ENCODE measurements around the gene CCDC7. TPM values are rescaled to one million over a fixed set of nuclear protein-coding genes. Genes with fewer than 3 reads are reported as not detected.
A peak's percentile ranks its signal among the peaks of the same experiment; 100 is the strongest.
"Not testable (repeated sequence)": the region's sequence is repeated elsewhere in the genome, so short reads cannot be mapped to it uniquely, and the experiment has no call there.

The CCDC7 gene
- total and polyA plus RNA-seq, 8 donors = 5.4 to 20.5 (median 8.5) TPM

- Histone ChIP-seq H3K9me3 (peaks cover 0 to 9% of the 10 kb centered on the region in 2 donors), H3K36me3 (peaks cover 0 to 14% of the 10 kb centered on the region in 2 donors), H3K27me3 (no peaks in the 10 kb centered on the region), H3K27ac (no peak overlapping the region), H3K4me3 (no peak overlapping the region), H3K4me1 (no peaks in the 10 kb centered on the region)
- intact Hi-C loops (cut with DNase I) = no loop called here
- peak in 1 of 4 donors; percentile 41 for DNase-seq
- no peak for TF ChIP-seq CTCF (IDR thresholded peaks at IDR 0.05)
- no peak for ATAC-seq
Measured at GRCh38 chr10:32746869-32747268, 300.9 kb downstream of the CCDC7 start.

GRCh38 chr10:32751582-32751981, 305.6 kb downstream of the CCDC7 start:
- H3K27me3 ChIP-seq = no peaks in the 10 kb centered on the region
- H3K4me1 ChIP-seq = no peaks in the 10 kb centered on the region
- intact Hi-C loops (cut with DNase I) = no loop called here
- H3K4me3 ChIP-seq = no peak overlapping the region
- H3K36me3 ChIP-seq = peaks cover 0 to 5% of the 10 kb centered on the region in 2 donors
- H3K27ac ChIP-seq = no peak overlapping the region
- DNase-seq (no peak), ATAC-seq (no peak)
- TF ChIP-seq CTCF (IDR thresholded peaks at IDR 0.05) = no peak
- peaks cover 0 to 23% of the 10 kb centered on the region in 2 donors for H3K9me3 ChIP-seq

GRCh38 chr10:32754900-32755299, 309.0 kb downstream of the CCDC7 start:
- DNase-seq; H3K27ac ChIP-seq; intact Hi-C loops (cut with DNase I); H3K4me3 ChIP-seq; H3K27me3 ChIP-seq; H3K4me1 ChIP-seq; H3K36me3 ChIP-seq; ATAC-seq: not testable (repeated sequence)
- H3K9me3 ChIP-seq = peaks cover 0 to 31% of the 10 kb centered on the region in 2 donors

- H3K36me3 ChIP-seq = no peaks in the 10 kb centered on the region
- no peak for TF ChIP-seq CTCF (IDR thresholded peaks at IDR 0.05)
- ATAC-seq = no peak
- H3K9me3 ChIP-seq = peaks cover 0 to 54% of the 10 kb centered on the region in 2 donors
- no peak for DNase-seq
- no peak overlapping the region for H3K4me3 ChIP-seq
- no peaks in the 10 kb centered on the region for H3K4me1 ChIP-seq
- no peak overlapping the region for H3K27ac ChIP-seq
- H3K27me3 ChIP-seq = no peaks in the 10 kb centered on the region
- intact Hi-C loops (cut with DNase I) = no loop called here
Measured at GRCh38 chr10:32771217-32771616, 325.3 kb downstream of the CCDC7 start.

GRCh38 chr10:32773105-32773504, 327.2 kb downstream of the CCDC7 start:
- no peak for TF ChIP-seq CTCF (IDR thresholded peaks at IDR 0.05)
- Histone ChIP-seq H3K4me1 (no peaks in the 10 kb centered on the region), H3K4me3 (no peak overlapping the region), H3K27ac (no peak overlapping the region), H3K9me3 (peaks cover 0 to 42% of the 10 kb centered on the region in 2 donors), H3K27me3 (no peaks in the 10 kb centered on the region), H3K36me3 (no peaks in the 10 kb centered on the region)
- no peak for ATAC-seq
- DNase-seq = no peak
- intact Hi-C loops (cut with DNase I) = no loop called here

GRCh38 chr10:32786968-32787367, 341.0 kb downstream of the CCDC7 start:
- no peaks in the 10 kb centered on the region for H3K4me1 ChIP-seq
- H3K4me3 ChIP-seq = no peak overlapping the region
- DNase-seq (no peak), ATAC-seq (no peak)
- no peak for TF ChIP-seq CTCF (IDR thresholded peaks at IDR 0.05)
- intact Hi-C loops (cut with DNase I) = no loop called here
- no peak overlapping the region for H3K27ac ChIP-seq
- H3K36me3 ChIP-seq = no peaks in the 10 kb centered on the region
- H3K9me3 ChIP-seq = peaks cover 0 to 9% of the 10 kb centered on the region in 2 donors
- no peaks in the 10 kb centered on the region for H3K27me3 ChIP-seq

Measured in left lung (tissue), 10 donors.